ENCODE measurements around the gene NOS1AP. TPM values are rescaled to one million over a fixed set of nuclear protein-coding genes. Genes with fewer than 3 reads are reported as not detected.

Gene NOS1AP
- total and polyA plus RNA-seq, 3 experiments from 2014 or later = 0.07 TPM; not detected in 2

GRCh38 chr1:162217706-162218105, 148.2 kb downstream of the NOS1AP start:
- H3K4me1 Mint-ChIP-seq = no peaks in the 10 kb centered on the region
- H3K36me3 ChIP-seq (ENCODE audit: insufficient read depth, low read length) = no peaks in the 10 kb centered on the region
- H3K4me3 Mint-ChIP-seq = no peak overlapping the region
- ChIA-PET POLR2A (no interaction called here), CTCF (no interaction called here)
- H3K36me3 Mint-ChIP-seq = no peaks in the 10 kb centered on the region
- peaks cover 15 to 45% of the 10 kb centered on the region in 2 donors for H3K27me3 Mint-ChIP-seq
- no peaks in the 10 kb centered on the region for H3K27me3 ChIP-seq (ENCODE audit: insufficient read depth, low read length, poor library complexity, severe bottlenecking)
- no peaks in the 10 kb centered on the region for H3K4me1 ChIP-seq (ENCODE audit: insufficient read depth, low read length)
- H3K27ac Mint-ChIP-seq = no peak overlapping the region
- no peak overlapping the region for H3K27ac ChIP-seq (ENCODE audit: low read depth, low read length)
- no peak for DNase-seq
- peaks cover 0 to 2% (median 0%) of the 10 kb centered on the region in 5 donors for H3K9me3 Mint-ChIP-seq
- H3K9me3 ChIP-seq (ENCODE audit: low read length) = no peaks in the 10 kb centered on the region
- H3K4me3 ChIP-seq (ENCODE audit: low read length) = no peak overlapping the region

- Mint-ChIP-seq H3K36me3 (no peaks in the 10 kb centered on the region), H3K4me3 (no peak overlapping the region), H3K27me3 (peaks cover 15 to 40% of the 10 kb centered on the region in 2 donors), H3K4me1 (no peaks in the 10 kb centered on the region), H3K9me3 (peaks cover 0 to 2% (median 0%) of the 10 kb centered on the region in 5 donors), H3K27ac (no peak overlapping the region)
- H3K27me3 ChIP-seq (ENCODE audit: insufficient read depth, low read length, poor library complexity, severe bottlenecking) = no peaks in the 10 kb centered on the region
- H3K27ac ChIP-seq (ENCODE audit: low read depth, low read length) = no peak overlapping the region
- no peaks in the 10 kb centered on the region for H3K36me3 ChIP-seq (ENCODE audit: insufficient read depth, low read length)
- no peaks in the 10 kb centered on the region for H3K4me1 ChIP-seq (ENCODE audit: insufficient read depth, low read length)
- POLR2A ChIA-PET = no interaction called here
- H3K4me3 ChIP-seq (ENCODE audit: low read length) = no peak overlapping the region
- CTCF ChIA-PET = no interaction called here
- DNase-seq = no peak
- no peaks in the 10 kb centered on the region for H3K9me3 ChIP-seq (ENCODE audit: low read length)
Observed at GRCh38 chr1:162218546-162218945, 149.1 kb downstream of the NOS1AP start.

GRCh38 chr1:162218975-162219374, 149.5 kb downstream of the NOS1AP start:
- no peak overlapping the region for H3K27ac ChIP-seq (ENCODE audit: low read depth, low read length)
- Mint-ChIP-seq H3K27ac (no peak overlapping the region), H3K27me3 (peaks cover 15 to 40% of the 10 kb centered on the region in 2 donors), H3K4me3 (no peak overlapping the region), H3K9me3 (peaks cover 0 to 2% (median 0%) of the 10 kb centered on the region in 5 donors), H3K4me1 (no peaks in the 10 kb centered on the region), H3K36me3 (no peaks in the 10 kb centered on the region)
- no peaks in the 10 kb centered on the region for H3K9me3 ChIP-seq (ENCODE audit: low read length)
- H3K36me3 ChIP-seq (ENCODE audit: insufficient read depth, low read length) = no peaks in the 10 kb centered on the region
- no peaks in the 10 kb centered on the region for H3K27me3 ChIP-seq (ENCODE audit: insufficient read depth, low read length, poor library complexity, severe bottlenecking)
- no peaks in the 10 kb centered on the region for H3K4me1 ChIP-seq (ENCODE audit: insufficient read depth, low read length)
- CTCF ChIA-PET = no interaction called here
- no peak overlapping the region for H3K4me3 ChIP-seq (ENCODE audit: low read length)
- POLR2A ChIA-PET = no interaction called here
- DNase-seq = no peak

- Histone ChIP-seq H3K9me3 (ENCODE audit: low read length) (no peaks in the 10 kb centered on the region), H3K4me3 (ENCODE audit: low read length) (no peak overlapping the region), H3K36me3 (ENCODE audit: insufficient read depth, low read length) (no peaks in the 10 kb centered on the region), H3K27ac (ENCODE audit: low read depth, low read length) (no peak overlapping the region), H3K27me3 (ENCODE audit: insufficient read depth, low read length, poor library complexity, severe bottlenecking) (no peaks in the 10 kb centered on the region), H3K4me1 (ENCODE audit: insufficient read depth, low read length) (no peaks in the 10 kb centered on the region)
- no peak for DNase-seq
- Mint-ChIP-seq H3K4me3 (peak overlapping the region in 1 of 7 donors; percentile 15), H3K27me3 (peaks cover 13 to 40% of the 10 kb centered on the region in 2 donors), H3K9me3 (peaks cover 0 to 2% (median 0%) of the 10 kb centered on the region in 5 donors), H3K36me3 (no peaks in the 10 kb centered on the region), H3K4me1 (no peaks in the 10 kb centered on the region), H3K27ac (no peak overlapping the region)
- ChIA-PET POLR2A (no interaction called here), CTCF (no interaction called here)
Observed at GRCh38 chr1:162219461-162219860, 150.0 kb downstream of the NOS1AP start.

GRCh38 chr1:162220009-162220539, 150.6 kb downstream of the NOS1AP start:
- H3K9me3 Mint-ChIP-seq = peaks cover 0 to 2% (median 0%) of the 10 kb centered on the region in 5 donors
- H3K27me3 Mint-ChIP-seq = peaks cover 15 to 40% of the 10 kb centered on the region in 2 donors
- DNase-seq = no peak
- CTCF ChIA-PET = no interaction called here
- Histone ChIP-seq H3K9me3 (ENCODE audit: low read length) (no peaks in the 10 kb centered on the region), H3K4me3 (ENCODE audit: low read length) (no peak overlapping the region), H3K4me1 (ENCODE audit: insufficient read depth, low read length) (no peaks in the 10 kb centered on the region), H3K27ac (ENCODE audit: low read depth, low read length) (no peak overlapping the region), H3K36me3 (ENCODE audit: insufficient read depth, low read length) (no peaks in the 10 kb centered on the region), H3K27me3 (ENCODE audit: insufficient read depth, low read length, poor library complexity, severe bottlenecking) (no peaks in the 10 kb centered on the region)
- no peak overlapping the region for H3K4me3 Mint-ChIP-seq
- no peaks in the 10 kb centered on the region for H3K36me3 Mint-ChIP-seq
- no peaks in the 10 kb centered on the region for H3K4me1 Mint-ChIP-seq
- POLR2A ChIA-PET = no interaction called here
- no peak overlapping the region for H3K27ac Mint-ChIP-seq

- ChIA-PET CTCF (no interaction called here), POLR2A (no interaction called here)
- Mint-ChIP-seq H3K27me3 (peaks cover 15 to 30% of the 10 kb centered on the region in 2 donors), H3K27ac (no peak overlapping the region), H3K9me3 (peaks cover 0 to 2% (median 0%) of the 10 kb centered on the region in 5 donors), H3K4me1 (no peaks in the 10 kb centered on the region), H3K4me3 (no peak overlapping the region), H3K36me3 (no peaks in the 10 kb centered on the region)
- H3K4me3 ChIP-seq (ENCODE audit: low read length) = no peak overlapping the region
- H3K36me3 ChIP-seq (ENCODE audit: insufficient read depth, low read length) = no peaks in the 10 kb centered on the region
- no peaks in the 10 kb centered on the region for H3K4me1 ChIP-seq (ENCODE audit: insufficient read depth, low read length)
- H3K27ac ChIP-seq (ENCODE audit: low read depth, low read length) = no peak overlapping the region
- H3K9me3 ChIP-seq (ENCODE audit: low read length) = no peaks in the 10 kb centered on the region
- no peaks in the 10 kb centered on the region for H3K27me3 ChIP-seq (ENCODE audit: insufficient read depth, low read length, poor library complexity, severe bottlenecking)
- DNase-seq = no peak
Observed at GRCh38 chr1:162222014-162222413, 152.5 kb downstream of the NOS1AP start.

- Histone ChIP-seq H3K9me3 (ENCODE audit: low read length) (no peaks in the 10 kb centered on the region), H3K4me1 (ENCODE audit: insufficient read depth, low read length) (no peaks in the 10 kb centered on the region), H3K4me3 (ENCODE audit: low read length) (no peak overlapping the region), H3K27me3 (ENCODE audit: insufficient read depth, low read length, poor library complexity, severe bottlenecking) (no peaks in the 10 kb centered on the region), H3K27ac (ENCODE audit: low read depth, low read length) (no peak overlapping the region), H3K36me3 (ENCODE audit: insufficient read depth, low read length) (no peaks in the 10 kb centered on the region)
- Mint-ChIP-seq H3K9me3 (no peaks in the 10 kb centered on the region), H3K4me1 (no peaks in the 10 kb centered on the region), H3K4me3 (no peak overlapping the region), H3K27ac (no peak overlapping the region), H3K27me3 (peaks cover 15 to 28% of the 10 kb centered on the region in 2 donors), H3K36me3 (no peaks in the 10 kb centered on the region)
- ChIA-PET POLR2A (no interaction called here), CTCF (no interaction called here)
- no peak for DNase-seq
Observed at GRCh38 chr1:162222730-162223129, 153.2 kb downstream of the NOS1AP start.

- Mint-ChIP-seq H3K36me3 (no peaks in the 10 kb centered on the region), H3K4me1 (no peaks in the 10 kb centered on the region), H3K9me3 (no peaks in the 10 kb centered on the region), H3K4me3 (no peak overlapping the region), H3K27ac (no peak overlapping the region), H3K27me3 (peaks cover 11 to 25% of the 10 kb centered on the region in 2 donors)
- no peak for DNase-seq
- no peaks in the 10 kb centered on the region for H3K4me1 ChIP-seq (ENCODE audit: insufficient read depth, low read length)
- H3K27ac ChIP-seq (ENCODE audit: low read depth, low read length) = no peak overlapping the region
- no peaks in the 10 kb centered on the region for H3K27me3 ChIP-seq (ENCODE audit: insufficient read depth, low read length, poor library complexity, severe bottlenecking)
- POLR2A ChIA-PET = no interaction called here
- H3K9me3 ChIP-seq (ENCODE audit: low read length) = no peaks in the 10 kb centered on the region
- H3K36me3 ChIP-seq (ENCODE audit: insufficient read depth, low read length) = no peaks in the 10 kb centered on the region
- CTCF ChIA-PET = no interaction called here
- no peak overlapping the region for H3K4me3 ChIP-seq (ENCODE audit: low read length)
Observed at GRCh38 chr1:162223488-162223887, 154.0 kb downstream of the NOS1AP start.

GRCh38 chr1:162224267-162224666, 154.8 kb downstream of the NOS1AP start:
- H3K27ac Mint-ChIP-seq = peak overlapping the region in 1 of 8 donors; percentile 50
- CTCF ChIA-PET = no interaction called here
- no peaks in the 10 kb centered on the region for H3K4me1 Mint-ChIP-seq

More at GRCh38 chr1:162224267-162224666, 154.8 kb downstream of the NOS1AP start:
- Mint-ChIP-seq H3K4me3 (no peak overlapping the region), H3K27me3 (peaks cover 12 to 18% of the 10 kb centered on the region in 2 donors), H3K9me3 (no peaks in the 10 kb centered on the region), H3K36me3 (no peaks in the 10 kb centered on the region)
- no peak for DNase-seq
- Histone ChIP-seq H3K4me1 (ENCODE audit: insufficient read depth, low read length) (no peaks in the 10 kb centered on the region), H3K36me3 (ENCODE audit: insufficient read depth, low read length) (no peaks in the 10 kb centered on the region), H3K27me3 (ENCODE audit: insufficient read depth, low read length, poor library complexity, severe bottlenecking) (no peaks in the 10 kb centered on the region), H3K4me3 (ENCODE audit: low read length) (no peak overlapping the region), H3K9me3 (ENCODE audit: low read length) (no peaks in the 10 kb centered on the region), H3K27ac (ENCODE audit: low read depth, low read length) (no peak overlapping the region)
- POLR2A ChIA-PET = no interaction called here

Data from CD8-positive, alpha-beta memory T cell (primary cell).